ENCODE data around the gene INTS13.

INTS13 gene

GRCh38 chr12:26937863-26938700 lies at the start of gene INTS13, which contains the start of gene FGFR1OP2:
Gene INTS13 (minus strand): TSS chr12:26937981. CDS start chr12:26936803, 1,178 bp downstream.
Gene FGFR1OP2 (plus strand): TSS chr12:26938470. CDS start chr12:26954159, 15,689 bp downstream.
- Histone ChIP-seq H3K4me3 (ENCODE audit: low read depth in 1 of 2, low read length in 1 of 2) (peak within 1 kb of the TSS; percentile 81 to 96), H3K36me3 (no peaks in the 10 kb centered on the region), H3K4me1 (ENCODE audit: control insufficient read depth in 1 of 2, insufficient read depth in 1 of 2, low read depth in 1 of 2, low read length in 1 of 2) (peaks cover 54 to 61% of the 10 kb centered on the region in 2 experiments), H3K9me3 (no peaks in the 10 kb centered on the region), H3K27ac (peak within 1 kb of the TSS; percentile 95), H3K27me3 (no peaks in the 10 kb centered on the region)
- no peak for TF ChIP-seq CTCF (IDR thresholded peaks at IDR 0.05)

- Histone ChIP-seq H3K36me3 (peaks cover 19% of the 10 kb centered on the region), H3K4me3 (ENCODE audit: low read depth in 1 of 2, low read length in 1 of 2) (no peak overlapping the region), H3K27me3 (no peaks in the 10 kb centered on the region), H3K9me3 (no peaks in the 10 kb centered on the region), H3K27ac (no peak overlapping the region), H3K4me1 (ENCODE audit: control insufficient read depth in 1 of 2, insufficient read depth in 1 of 2, low read depth in 1 of 2, low read length in 1 of 2) (peaks cover 4 to 6% of the 10 kb centered on the region in 2 experiments)
- no peak for TF ChIP-seq CTCF (IDR thresholded peaks at IDR 0.05)
Observed at GRCh38 chr12:26982866-26983265, 45.1 kb upstream of the INTS13 start.

- no peak overlapping the region for H3K4me3 ChIP-seq (ENCODE audit: low read depth in 1 of 2, low read length in 1 of 2)
- H3K36me3 ChIP-seq, result peaks cover 21% of the 10 kb centered on the region
- peaks cover 8% of the 10 kb centered on the region in 2 experiments for H3K4me1 ChIP-seq (ENCODE audit: control insufficient read depth in 1 of 2, insufficient read depth in 1 of 2, low read depth in 1 of 2, low read length in 1 of 2)
- H3K27ac ChIP-seq, result no peak overlapping the region
- no peak for TF ChIP-seq CTCF (IDR thresholded peaks at IDR 0.05)
- H3K27me3 ChIP-seq, result no peaks in the 10 kb centered on the region
- no peaks in the 10 kb centered on the region for H3K9me3 ChIP-seq
Observed at GRCh38 chr12:26979733-26980132, 42.0 kb upstream of the INTS13 start.

- Histone ChIP-seq H3K4me1 (ENCODE audit: control insufficient read depth in 1 of 2, insufficient read depth in 1 of 2, low read depth in 1 of 2, low read length in 1 of 2) (peaks cover 8% of the 10 kb centered on the region in 2 experiments), H3K27me3 (no peaks in the 10 kb centered on the region), H3K4me3 (ENCODE audit: low read depth in 1 of 2, low read length in 1 of 2) (no peak overlapping the region), H3K27ac (no peak overlapping the region), H3K36me3 (peaks cover 30% of the 10 kb centered on the region), H3K9me3 (no peaks in the 10 kb centered on the region)
- TF ChIP-seq CTCF (IDR thresholded peaks at IDR 0.05), result no peak
Observed at GRCh38 chr12:26978801-26979200, 41.0 kb upstream of the INTS13 start.

- Histone ChIP-seq H3K4me3 (ENCODE audit: low read depth in 1 of 2, low read length in 1 of 2) (no peak overlapping the region), H3K9me3 (no peaks in the 10 kb centered on the region), H3K27ac (peak overlapping the region; percentile 58), H3K27me3 (no peaks in the 10 kb centered on the region), H3K36me3 (peaks cover 36% of the 10 kb centered on the region), H3K4me1 (ENCODE audit: control insufficient read depth in 1 of 2, insufficient read depth in 1 of 2, low read depth in 1 of 2, low read length in 1 of 2) (peaks cover 8% of the 10 kb centered on the region in 2 experiments)
- no peak for TF ChIP-seq CTCF (IDR thresholded peaks at IDR 0.05)
Observed at GRCh38 chr12:26976687-26977086, 38.9 kb upstream of the INTS13 start.

Measured in neutrophil (primary cell).